Ishikawa (cell line): Measurements from ENCODE around the gene CLASP1.

Source experiments
- CEBPB ChIP-seq: IDR thresholded peaks from 2 replicates; pipeline ENCODE4 v1.6.1; 2012
- CREB1 ChIP-seq: IDR thresholded peaks from 2 replicates; pipeline ENCODE4 v1.6.1; 2012; ENCODE audit warnings: low read depth
- EGR1 ChIP-seq: IDR thresholded peaks from 2 replicates; pipeline ENCODE4 v1.6.1; 2012
- EP300 ChIP-seq: IDR thresholded peaks from 2 replicates; pipeline ENCODE4 v1.6.1; 2012; ENCODE audit warnings: borderline replicate concordance
- FOXM1 ChIP-seq: IDR thresholded peaks from 2 replicates; pipeline ENCODE4 v1.6.1; 2012; ENCODE audit warnings: low read depth, borderline replicate concordance
- NFIC ChIP-seq: IDR thresholded peaks from 2 replicates; pipeline ENCODE4 v1.6.1; 2012
- RAD21 ChIP-seq: IDR thresholded peaks from 2 replicates; pipeline ENCODE4 v1.6.1; 2012; ENCODE audit warnings: low read depth
- TAF1 ChIP-seq: IDR thresholded peaks from 2 replicates; pipeline ENCODE4 v1.6.1; 2012; ENCODE audit warnings: low read depth, mild to moderate bottlenecking
- TCF12 ChIP-seq: IDR thresholded peaks from 2 replicates; pipeline ENCODE4 v1.6.1; 2012; ENCODE audit warnings: low read depth
- TEAD4 ChIP-seq: IDR thresholded peaks from 2 replicates; pipeline ENCODE4 v1.6.1; 2012
- YY1 ChIP-seq: IDR thresholded peaks from 2 replicates; pipeline ENCODE4 v1.6.1; 2012; ENCODE audit warnings: low read depth
- ZBTB7A ChIP-seq: IDR thresholded peaks from 2 replicates; pipeline ENCODE4 v1.6.1; 2012; ENCODE audit warnings: low read depth
- TF ChIP-seq, protein P1 (sequence below): IDR thresholded peaks from 2 replicates; pipeline ENCODE4 v1.6.1; 2012
- TF ChIP-seq, protein P2 (sequence below): IDR thresholded peaks from 2 replicates; pipeline ENCODE4 v1.6.1; 2012; ENCODE audit warnings: low read depth, mild to moderate bottlenecking
- TF ChIP-seq, protein P3 (sequence below): IDR thresholded peaks from 2 replicates; pipeline ENCODE4 v1.6.1; 2012

The CLASP1 gene

DNA sequence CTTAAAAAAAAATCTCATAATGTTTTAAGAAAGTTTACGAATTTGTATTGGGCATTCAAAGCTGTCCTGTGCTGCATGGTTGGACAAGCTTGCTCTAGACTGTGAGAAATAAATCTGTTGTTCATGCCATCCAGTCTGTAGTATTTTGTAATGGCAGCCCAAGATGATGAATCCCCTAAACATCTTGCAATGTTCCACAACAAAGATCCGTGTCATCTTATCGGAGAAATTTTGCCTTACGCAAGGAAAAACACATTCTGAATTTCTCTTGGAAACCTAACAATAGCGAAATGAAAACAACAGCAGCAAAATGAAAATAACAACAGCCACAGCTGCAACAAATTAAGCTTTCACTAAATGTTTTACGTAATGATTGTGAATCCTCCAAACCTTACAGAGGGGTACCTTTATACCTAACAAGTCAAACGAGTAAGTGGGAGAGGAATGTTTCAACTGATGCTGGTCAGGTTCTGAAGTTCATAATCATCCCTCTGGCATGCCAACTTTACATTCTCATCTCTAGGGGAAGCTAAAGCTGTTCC is 194.6 kb downstream of the CLASP1 start:
- TF ChIP-seq, protein P1, sequence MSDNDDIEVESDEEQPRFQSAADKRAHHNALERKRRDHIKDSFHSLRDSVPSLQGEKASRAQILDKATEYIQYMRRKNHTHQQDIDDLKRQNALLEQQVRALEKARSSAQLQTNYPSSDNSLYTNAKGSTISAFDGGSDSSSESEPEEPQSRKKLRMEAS: no peak

- TF ChIP-seq RAD21: no peak
- TF ChIP-seq, protein P1: no peak
- TF ChIP-seq YY1: no peak
- no peak for TF ChIP-seq ZBTB7A
- TF ChIP-seq EGR1: no peak
- TF ChIP-seq TCF12: no peak
- no peak for TF ChIP-seq CEBPB
- no peak for TF ChIP-seq EP300
- TF ChIP-seq, protein P2, sequence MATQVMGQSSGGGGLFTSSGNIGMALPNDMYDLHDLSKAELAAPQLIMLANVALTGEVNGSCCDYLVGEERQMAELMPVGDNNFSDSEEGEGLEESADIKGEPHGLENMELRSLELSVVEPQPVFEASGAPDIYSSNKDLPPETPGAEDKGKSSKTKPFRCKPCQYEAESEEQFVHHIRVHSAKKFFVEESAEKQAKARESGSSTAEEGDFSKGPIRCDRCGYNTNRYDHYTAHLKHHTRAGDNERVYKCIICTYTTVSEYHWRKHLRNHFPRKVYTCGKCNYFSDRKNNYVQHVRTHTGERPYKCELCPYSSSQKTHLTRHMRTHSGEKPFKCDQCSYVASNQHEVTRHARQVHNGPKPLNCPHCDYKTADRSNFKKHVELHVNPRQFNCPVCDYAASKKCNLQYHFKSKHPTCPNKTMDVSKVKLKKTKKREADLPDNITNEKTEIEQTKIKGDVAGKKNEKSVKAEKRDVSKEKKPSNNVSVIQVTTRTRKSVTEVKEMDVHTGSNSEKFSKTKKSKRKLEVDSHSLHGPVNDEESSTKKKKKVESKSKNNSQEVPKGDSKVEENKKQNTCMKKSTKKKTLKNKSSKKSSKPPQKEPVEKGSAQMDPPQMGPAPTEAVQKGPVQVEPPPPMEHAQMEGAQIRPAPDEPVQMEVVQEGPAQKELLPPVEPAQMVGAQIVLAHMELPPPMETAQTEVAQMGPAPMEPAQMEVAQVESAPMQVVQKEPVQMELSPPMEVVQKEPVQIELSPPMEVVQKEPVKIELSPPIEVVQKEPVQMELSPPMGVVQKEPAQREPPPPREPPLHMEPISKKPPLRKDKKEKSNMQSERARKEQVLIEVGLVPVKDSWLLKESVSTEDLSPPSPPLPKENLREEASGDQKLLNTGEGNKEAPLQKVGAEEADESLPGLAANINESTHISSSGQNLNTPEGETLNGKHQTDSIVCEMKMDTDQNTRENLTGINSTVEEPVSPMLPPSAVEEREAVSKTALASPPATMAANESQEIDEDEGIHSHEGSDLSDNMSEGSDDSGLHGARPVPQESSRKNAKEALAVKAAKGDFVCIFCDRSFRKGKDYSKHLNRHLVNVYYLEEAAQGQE: no peak
- TF ChIP-seq TAF1: no peak
These were observed 197.9 kb downstream of the CLASP1 start for GRCh38 chr2:121451398-121451797.

DNA sequence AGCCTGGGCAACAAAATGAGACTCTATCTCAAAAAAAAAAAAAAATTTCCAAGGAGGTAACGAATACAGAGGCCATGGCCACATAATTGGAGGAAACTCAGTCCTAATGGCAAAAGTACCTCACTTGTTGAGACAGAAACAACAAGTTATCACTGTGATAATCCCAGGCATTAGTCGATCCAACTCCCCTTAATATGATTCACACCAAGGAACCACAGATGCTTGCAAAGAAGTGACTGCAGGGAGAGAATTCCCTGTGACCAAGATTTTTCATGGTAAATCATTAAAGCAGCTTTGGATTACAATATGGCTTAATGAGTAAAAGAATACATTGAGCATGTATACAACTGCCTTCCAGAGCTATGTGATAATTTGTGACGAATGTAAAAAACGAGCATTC is 199.0 kb downstream of the CLASP1 start:
- TF ChIP-seq FOXM1 (no peak), TCF12 (no peak), CREB1 (no peak), YY1 (no peak), EP300 (no peak), RAD21 (no peak), CEBPB (no peak)

DNA sequence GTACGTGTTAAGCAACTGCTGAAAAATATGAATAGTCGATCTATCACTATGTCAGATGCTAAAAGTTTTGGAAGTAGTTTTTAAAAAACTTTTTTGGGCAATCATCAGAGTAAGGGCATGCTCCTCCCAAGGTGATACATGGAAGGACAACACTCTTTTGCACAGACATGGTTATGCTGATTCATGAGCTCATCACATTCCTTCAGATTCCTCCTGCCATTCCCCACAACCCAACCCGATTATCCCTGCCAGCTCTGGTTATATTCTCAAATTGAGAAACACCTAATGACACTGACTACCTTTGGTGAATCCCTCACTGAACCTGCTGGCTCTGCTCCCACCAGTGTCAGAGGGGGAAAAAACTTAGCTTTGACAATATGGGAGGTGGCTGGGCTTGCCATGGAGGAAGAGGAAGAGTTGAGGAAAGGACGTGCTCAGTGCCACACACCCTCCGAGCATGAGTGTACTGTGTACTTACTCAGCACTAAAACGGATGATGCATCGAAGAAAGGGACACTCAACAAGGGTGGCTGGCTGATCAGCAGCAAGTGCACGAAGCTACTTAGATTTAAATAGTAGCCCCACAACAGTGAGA is 202.5 kb downstream of the CLASP1 start:
- TF ChIP-seq, protein P2: no peak
- no peak for TF ChIP-seq EGR1
- no peak for TF ChIP-seq TEAD4
- no peak for TF ChIP-seq EP300
- no peak for TF ChIP-seq TCF12
- TF ChIP-seq RAD21: no peak
- no peak for TF ChIP-seq NFIC
- TF ChIP-seq, protein P3, sequence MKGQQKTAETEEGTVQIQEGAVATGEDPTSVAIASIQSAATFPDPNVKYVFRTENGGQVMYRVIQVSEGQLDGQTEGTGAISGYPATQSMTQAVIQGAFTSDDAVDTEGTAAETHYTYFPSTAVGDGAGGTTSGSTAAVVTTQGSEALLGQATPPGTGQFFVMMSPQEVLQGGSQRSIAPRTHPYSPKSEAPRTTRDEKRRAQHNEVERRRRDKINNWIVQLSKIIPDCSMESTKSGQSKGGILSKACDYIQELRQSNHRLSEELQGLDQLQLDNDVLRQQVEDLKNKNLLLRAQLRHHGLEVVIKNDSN: no peak
- no peak for TF ChIP-seq CREB1
- TF ChIP-seq TAF1: no peak
- no peak for TF ChIP-seq YY1
- TF ChIP-seq CEBPB: no peak
- no peak for TF ChIP-seq ZBTB7A

GRCh38 chr2:121442889-121443288 is 206.4 kb downstream of the CLASP1 start:
- TF ChIP-seq, protein P3: no peak
- TF ChIP-seq RAD21: no peak
- no peak for TF ChIP-seq NFIC
- no peak for TF ChIP-seq CEBPB
- TF ChIP-seq FOXM1: no peak
- TF ChIP-seq CREB1: no peak
- TF ChIP-seq EP300: no peak
- TF ChIP-seq EGR1: no peak
- TF ChIP-seq, protein P1: no peak
- no peak for TF ChIP-seq YY1
- no peak for TF ChIP-seq TCF12
- TF ChIP-seq TEAD4: no peak
- TF ChIP-seq TAF1: no peak
- TF ChIP-seq ZBTB7A: no peak
- TF ChIP-seq, protein P2: no peak
